ENCODE results near the gene HOXD10. TPM values are rescaled to one million over a fixed set of nuclear protein-coding genes. Genes with fewer than 3 reads are reported as not detected.

HOXD10 gene
- polyA plus RNA-seq, 1 donor from 2014 or later, result not detected

DNA sequence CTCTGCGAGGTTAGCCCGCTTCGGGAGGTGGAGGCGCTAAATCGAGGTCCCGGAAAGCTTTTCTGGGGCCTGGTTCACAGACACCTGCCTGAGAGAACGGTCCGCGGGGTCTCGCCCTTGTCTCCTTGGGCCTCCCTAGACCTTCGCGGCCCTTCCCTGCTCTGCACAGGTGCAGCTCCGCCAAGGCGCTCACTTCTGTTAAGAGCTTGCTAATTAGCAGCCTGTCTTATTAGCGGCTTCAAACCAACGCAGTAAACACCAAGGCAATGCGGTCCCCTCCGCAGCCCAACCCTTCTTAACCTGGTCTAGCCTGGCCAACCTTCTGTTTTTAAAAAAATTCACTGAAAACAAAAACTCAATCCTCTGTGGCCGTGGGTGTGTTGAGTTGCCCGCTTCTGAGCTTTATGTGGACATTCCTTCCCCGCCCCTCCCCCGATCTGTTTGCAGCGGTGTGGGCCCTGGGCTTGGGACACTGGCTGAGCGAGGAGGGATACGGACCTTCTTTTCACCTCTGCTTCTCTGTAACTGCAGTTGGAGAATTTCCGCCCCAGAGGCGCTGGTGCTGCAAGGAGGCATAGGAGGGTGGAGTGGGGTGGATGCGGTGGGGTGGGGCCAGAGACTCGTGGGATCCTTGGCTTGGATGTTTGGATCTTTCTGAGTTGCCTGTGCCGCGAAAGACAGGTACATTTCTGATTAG lies 31.4 kb downstream of the HOXD10 start:
- Histone ChIP-seq H3K4me2 (ENCODE audit: low read length) (no peak overlapping the region), H3K4me3 (ENCODE audit: low read length) (no peak overlapping the region), H3K27ac (ENCODE audit: low read length) (no peak overlapping the region), H3K36me3 (ENCODE audit: insufficient read depth, low read length) (no peaks in the 10 kb centered on the region), H3K9ac (ENCODE audit: low read length) (no peak overlapping the region), H3K79me2 (replicated peaks; ENCODE audit: insufficient read depth, low read length) (no peaks in the 10 kb centered on the region), H4K20me1 (ENCODE audit: insufficient read depth) (no peaks in the 10 kb centered on the region), H3K9me3 (ENCODE audit: low read length) (peaks cover 5% of the 10 kb centered on the region), H2AFZ (ENCODE audit: low read depth, low read length) (no peak overlapping the region), H3F3A (ENCODE audit: insufficient read depth, low read length, poor library complexity, severe bottlenecking) (no peaks in the 10 kb centered on the region), H3K9me2 (ENCODE audit: insufficient read depth, low read length) (no peaks in the 10 kb centered on the region), H3K27me3 (ENCODE audit: insufficient read depth, low read depth, low read length) (peaks cover 99% of the 10 kb centered on the region)
- TF ChIP-seq, protein P1, sequence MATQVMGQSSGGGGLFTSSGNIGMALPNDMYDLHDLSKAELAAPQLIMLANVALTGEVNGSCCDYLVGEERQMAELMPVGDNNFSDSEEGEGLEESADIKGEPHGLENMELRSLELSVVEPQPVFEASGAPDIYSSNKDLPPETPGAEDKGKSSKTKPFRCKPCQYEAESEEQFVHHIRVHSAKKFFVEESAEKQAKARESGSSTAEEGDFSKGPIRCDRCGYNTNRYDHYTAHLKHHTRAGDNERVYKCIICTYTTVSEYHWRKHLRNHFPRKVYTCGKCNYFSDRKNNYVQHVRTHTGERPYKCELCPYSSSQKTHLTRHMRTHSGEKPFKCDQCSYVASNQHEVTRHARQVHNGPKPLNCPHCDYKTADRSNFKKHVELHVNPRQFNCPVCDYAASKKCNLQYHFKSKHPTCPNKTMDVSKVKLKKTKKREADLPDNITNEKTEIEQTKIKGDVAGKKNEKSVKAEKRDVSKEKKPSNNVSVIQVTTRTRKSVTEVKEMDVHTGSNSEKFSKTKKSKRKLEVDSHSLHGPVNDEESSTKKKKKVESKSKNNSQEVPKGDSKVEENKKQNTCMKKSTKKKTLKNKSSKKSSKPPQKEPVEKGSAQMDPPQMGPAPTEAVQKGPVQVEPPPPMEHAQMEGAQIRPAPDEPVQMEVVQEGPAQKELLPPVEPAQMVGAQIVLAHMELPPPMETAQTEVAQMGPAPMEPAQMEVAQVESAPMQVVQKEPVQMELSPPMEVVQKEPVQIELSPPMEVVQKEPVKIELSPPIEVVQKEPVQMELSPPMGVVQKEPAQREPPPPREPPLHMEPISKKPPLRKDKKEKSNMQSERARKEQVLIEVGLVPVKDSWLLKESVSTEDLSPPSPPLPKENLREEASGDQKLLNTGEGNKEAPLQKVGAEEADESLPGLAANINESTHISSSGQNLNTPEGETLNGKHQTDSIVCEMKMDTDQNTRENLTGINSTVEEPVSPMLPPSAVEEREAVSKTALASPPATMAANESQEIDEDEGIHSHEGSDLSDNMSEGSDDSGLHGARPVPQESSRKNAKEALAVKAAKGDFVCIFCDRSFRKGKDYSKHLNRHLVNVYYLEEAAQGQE (IDR thresholded peaks at IDR 0.05; ENCODE audit: borderline replicate concordance), result no peak
- TF ChIP-seq CTCF (IDR thresholded peaks at IDR 0.05; ENCODE audit: poor library complexity, severe bottlenecking) (no peak), EZH2 (IDR thresholded peaks at IDR 0.05; ENCODE audit: borderline replicate concordance, insufficient read depth, low read length, poor library complexity, severe bottlenecking) (no peak), SMC3 (conservative IDR thresholded peaks at IDR 0.05; ENCODE audit: poor library complexity) (no peak), RAD21 (conservative IDR thresholded peaks at IDR 0.05) (no peak), MXI1 (conservative IDR thresholded peaks at IDR 0.05; ENCODE audit: poor library complexity, severe bottlenecking) (no peak), POLR2AphosphoS5 (IDR thresholded peaks at IDR 0.05) (no peak), EP300 (conservative IDR thresholded peaks at IDR 0.05; ENCODE audit: poor library complexity, severe bottlenecking) (no peak), TAF1 (IDR thresholded peaks at IDR 0.05; ENCODE audit: low read depth) (no peak)

DNA sequence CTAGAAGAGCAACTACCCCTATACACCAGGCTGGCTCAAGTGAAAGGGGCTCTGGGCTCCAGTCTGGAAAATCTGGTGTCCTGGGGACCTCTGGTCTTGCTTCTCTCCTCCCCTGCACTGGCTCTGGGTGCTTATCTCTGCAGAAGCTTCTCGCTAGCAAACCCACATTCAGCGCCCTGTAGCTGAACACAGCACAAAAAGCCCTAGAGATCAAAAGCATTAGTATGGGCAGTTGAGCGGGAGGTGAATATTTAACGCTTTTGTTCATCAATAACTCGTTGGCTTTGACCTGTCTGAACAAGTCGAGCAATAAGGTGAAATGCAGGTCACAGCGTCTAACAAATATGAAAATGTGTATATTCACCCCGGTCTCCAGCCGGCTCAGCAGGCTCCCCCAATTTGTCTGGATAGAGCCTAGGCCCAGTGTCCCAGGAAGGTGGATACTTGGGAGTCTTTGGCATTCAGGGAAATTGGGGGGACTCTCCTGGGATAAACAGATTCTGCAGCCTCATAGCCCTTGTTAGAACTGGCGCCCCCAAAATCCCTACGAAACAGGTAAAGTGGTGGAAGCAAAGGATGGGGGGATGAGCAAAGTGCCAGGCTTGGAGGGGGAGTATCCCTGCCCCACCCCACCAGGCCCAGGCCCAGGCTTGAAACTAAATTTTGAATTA lies 32.3 kb downstream of the HOXD10 start:
- Histone ChIP-seq H4K20me1 (ENCODE audit: insufficient read depth) (no peaks in the 10 kb centered on the region), H3K4me3 (ENCODE audit: low read length) (no peak overlapping the region), H3F3A (ENCODE audit: insufficient read depth, low read length, poor library complexity, severe bottlenecking) (no peaks in the 10 kb centered on the region), H2AFZ (ENCODE audit: low read depth, low read length) (no peak overlapping the region), H3K9me2 (ENCODE audit: insufficient read depth, low read length) (no peaks in the 10 kb centered on the region), H3K79me2 (replicated peaks; ENCODE audit: insufficient read depth, low read length) (no peaks in the 10 kb centered on the region), H3K27me3 (ENCODE audit: insufficient read depth, low read depth, low read length) (peaks cover 99% of the 10 kb centered on the region), H3K36me3 (ENCODE audit: insufficient read depth, low read length) (no peaks in the 10 kb centered on the region), H3K27ac (ENCODE audit: low read length) (no peak overlapping the region), H3K9me3 (ENCODE audit: low read length) (peaks cover 5% of the 10 kb centered on the region), H3K4me2 (ENCODE audit: low read length) (no peak overlapping the region), H3K9ac (ENCODE audit: low read length) (no peak overlapping the region)
- no peak for TF ChIP-seq EP300 (conservative IDR thresholded peaks at IDR 0.05; ENCODE audit: poor library complexity, severe bottlenecking)
- TF ChIP-seq SMC3 (conservative IDR thresholded peaks at IDR 0.05; ENCODE audit: poor library complexity), result no peak
- no peak for TF ChIP-seq TAF1 (IDR thresholded peaks at IDR 0.05; ENCODE audit: low read depth)
- TF ChIP-seq EZH2 (IDR thresholded peaks at IDR 0.05; ENCODE audit: borderline replicate concordance, insufficient read depth, low read length, poor library complexity, severe bottlenecking), result no peak
- TF ChIP-seq RAD21 (conservative IDR thresholded peaks at IDR 0.05), result no peak
- no peak for TF ChIP-seq MXI1 (conservative IDR thresholded peaks at IDR 0.05; ENCODE audit: poor library complexity, severe bottlenecking)
- TF ChIP-seq, protein P1 (IDR thresholded peaks at IDR 0.05; ENCODE audit: borderline replicate concordance), result no peak
- no peak for TF ChIP-seq POLR2AphosphoS5 (IDR thresholded peaks at IDR 0.05)
- no peak for TF ChIP-seq CTCF (IDR thresholded peaks at IDR 0.05; ENCODE audit: poor library complexity, severe bottlenecking)
